Endodermal cell (in vitro differentiated cells): ENCODE measurements around the gene MPPE1. TPM values are rescaled to one million over a fixed set of nuclear protein-coding genes. Genes with fewer than 3 reads are reported as not detected.

Experiments
- DNase-seq: peaks from one replicate; pipeline ENCODE4 v3.0.0-alpha.2; 2017
- H3K27ac ChIP-seq: 2 replicates; pipeline ENCODE4 v1.5.1; 2013; ENCODE audit warnings: mild to moderate bottlenecking, low read depth, low read length, moderate library complexity
- H3K27me3 ChIP-seq: 2 replicates; pipeline ENCODE4 v1.6.1; 2013; ENCODE audit warnings: mild to moderate bottlenecking, low read length, moderate library complexity; ENCODE audit not compliant: insufficient read depth, control insufficient read depth, poor library complexity, severe bottlenecking
- H3K36me3 ChIP-seq: 2 replicates; pipeline ENCODE4 v1.7.0; 2013; ENCODE audit warnings: mild to moderate bottlenecking, low read length, moderate library complexity; ENCODE audit not compliant: control insufficient read depth, insufficient read depth
- H3K4me1 ChIP-seq: one replicate; pipeline ENCODE4 v1.7.0; 2013; ENCODE audit warnings: low read length; ENCODE audit not compliant: control insufficient read depth, insufficient read depth
- H3K4me3 ChIP-seq: 2 replicates; pipeline ENCODE4 v1.5.1; 2013; ENCODE audit warnings: mild to moderate bottlenecking, low read length, moderate library complexity
- H3K9ac ChIP-seq: 2 replicates; pipeline ENCODE4 v1.6.1; 2013; ENCODE audit warnings: mild to moderate bottlenecking, low read length, moderate library complexity; ENCODE audit not compliant: poor library complexity, severe bottlenecking; ENCODE audit errors: extremely low read depth
- H3K9me3 ChIP-seq: 2 replicates; pipeline ENCODE4 v1.6.1; 2013; ENCODE audit warnings: mild to moderate bottlenecking, low read length, moderate library complexity; ENCODE audit not compliant: control insufficient read depth
- H3K27ac Mint-ChIP-seq: 2 replicates; pipeline ENCODE4 v1.8.0; 2020; ENCODE audit warnings: mixed read lengths
- H3K27me3 Mint-ChIP-seq: 2 replicates; pipeline ENCODE4 v1.8.0; 2021; ENCODE audit warnings: mild to moderate bottlenecking, mixed read lengths; ENCODE audit not compliant: insufficient read depth
- H3K36me3 Mint-ChIP-seq: 2 replicates; pipeline ENCODE4 v1.8.0; 2020; ENCODE audit warnings: low read depth, mixed read lengths
- H3K4me1 Mint-ChIP-seq: 2 replicates; pipeline ENCODE4 v1.8.0; 2020; ENCODE audit warnings: mixed read lengths
- H3K4me3 Mint-ChIP-seq: 2 replicates; pipeline ENCODE4 v1.8.0; 2020; ENCODE audit warnings: mild to moderate bottlenecking, moderate library complexity, mixed read lengths
- H3K9me3 Mint-ChIP-seq: 2 replicates; pipeline ENCODE4 v1.8.0; 2020; ENCODE audit warnings: mild to moderate bottlenecking, mixed read lengths
- WGBS, 2 experiments: methylation state at CpG; one replicate each; pipeline versions ENCODE4 v1.1.5 to v1.1.7; 2013; ENCODE audit warnings: missing lambda C conversion rate in 2 of 2, mixed read lengths in 1 of 2; ENCODE audit not compliant: insufficient coverage in 1 of 2, insufficient read length in 1 of 2; 5-methylcytosine and 5-hydroxymethylcytosine counted together
- total RNA-seq, 2 donors: library from RNA; stranded (reverse); fragmentation: NEBNext Ultra II Directional in 1 of 2; extraction: Animal tissue kit (Norgen Biotek cat#: 25700) in 1 of 2; gene quantifications; 2 replicates in 1 of 2; 3 replicates in 1 of 2; pipeline ENCODE4 v1.2.1, GENCODE V29; 2021
- TF ChIP-seq, protein P1 (sequence below): fragments of 200-600 bp; sonication (generic); conservative IDR thresholded peaks from 2 replicates; pipeline ENCODE4 v1.5.0; 2021; ENCODE audit warnings: antibody characterized with exemption, mild to moderate bottlenecking

The MPPE1 gene
- total RNA-seq, 2 donors from 2014 or later = 27.3 to 33.5 TPM

DNA sequence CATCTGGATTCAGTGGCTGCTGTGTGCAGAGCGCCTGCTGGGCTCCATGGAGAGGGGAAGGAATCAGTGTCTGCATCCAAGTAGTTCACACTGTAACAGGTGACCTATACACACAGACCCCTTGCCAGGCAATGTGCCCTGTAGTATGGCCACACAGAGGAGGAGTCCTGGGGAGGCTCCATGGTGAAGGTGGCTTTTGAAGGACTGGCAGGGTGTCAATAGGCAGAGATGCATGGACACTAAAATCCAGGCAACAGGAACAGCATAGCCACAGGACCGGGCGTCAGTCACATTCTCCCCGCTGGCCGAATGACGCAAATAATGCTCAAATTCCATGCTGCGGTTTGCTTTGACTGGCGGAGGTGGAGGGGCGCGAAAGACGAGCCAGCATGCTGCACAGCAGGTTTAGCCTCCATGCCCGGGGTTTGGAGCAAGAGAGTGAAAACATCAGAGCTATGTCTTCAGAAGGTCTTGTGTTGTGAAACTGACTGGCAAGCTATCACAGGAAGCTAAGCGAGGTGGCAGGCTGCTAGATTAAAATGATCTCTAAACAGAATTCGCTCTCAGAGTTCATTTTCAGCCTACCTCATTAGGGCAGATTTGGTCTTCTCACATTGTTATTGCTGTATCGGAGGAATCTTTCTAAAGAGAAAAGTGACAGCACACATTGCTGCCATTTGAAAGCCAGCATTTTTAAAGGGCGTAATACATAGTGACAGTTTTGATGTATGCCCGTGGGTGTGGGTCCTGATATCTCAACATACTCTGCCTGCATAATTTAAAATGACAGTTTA is 58.1 kb downstream of the MPPE1 start:
- Mint-ChIP-seq H3K27ac (peak overlapping the region; percentile 100), H3K4me1 (peaks cover 21% of the 10 kb centered on the region), H3K9me3 (no peaks in the 10 kb centered on the region), H3K36me3 (peaks cover 2% of the 10 kb centered on the region), H3K4me3 (peak overlapping the region; percentile 97), H3K27me3 (no peaks in the 10 kb centered on the region)
- Histone ChIP-seq H3K4me3 (peak overlapping the region; percentile 95), H3K27ac (no peak overlapping the region), H3K36me3 (no peaks in the 10 kb centered on the region), H3K9ac (no peak overlapping the region), H3K4me1 (peaks cover 6% of the 10 kb centered on the region), H3K27me3 (no peaks in the 10 kb centered on the region), H3K9me3 (no peaks in the 10 kb centered on the region)
- WGBS, 2 experiments = 83 to 86% methylated on average over 15 to 17 of the region's 17 CpGs
- TF ChIP-seq, protein P1, sequence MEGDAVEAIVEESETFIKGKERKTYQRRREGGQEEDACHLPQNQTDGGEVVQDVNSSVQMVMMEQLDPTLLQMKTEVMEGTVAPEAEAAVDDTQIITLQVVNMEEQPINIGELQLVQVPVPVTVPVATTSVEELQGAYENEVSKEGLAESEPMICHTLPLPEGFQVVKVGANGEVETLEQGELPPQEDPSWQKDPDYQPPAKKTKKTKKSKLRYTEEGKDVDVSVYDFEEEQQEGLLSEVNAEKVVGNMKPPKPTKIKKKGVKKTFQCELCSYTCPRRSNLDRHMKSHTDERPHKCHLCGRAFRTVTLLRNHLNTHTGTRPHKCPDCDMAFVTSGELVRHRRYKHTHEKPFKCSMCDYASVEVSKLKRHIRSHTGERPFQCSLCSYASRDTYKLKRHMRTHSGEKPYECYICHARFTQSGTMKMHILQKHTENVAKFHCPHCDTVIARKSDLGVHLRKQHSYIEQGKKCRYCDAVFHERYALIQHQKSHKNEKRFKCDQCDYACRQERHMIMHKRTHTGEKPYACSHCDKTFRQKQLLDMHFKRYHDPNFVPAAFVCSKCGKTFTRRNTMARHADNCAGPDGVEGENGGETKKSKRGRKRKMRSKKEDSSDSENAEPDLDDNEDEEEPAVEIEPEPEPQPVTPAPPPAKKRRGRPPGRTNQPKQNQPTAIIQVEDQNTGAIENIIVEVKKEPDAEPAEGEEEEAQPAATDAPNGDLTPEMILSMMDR = no peak
- DNase-seq = peak; percentile 69

DNA sequence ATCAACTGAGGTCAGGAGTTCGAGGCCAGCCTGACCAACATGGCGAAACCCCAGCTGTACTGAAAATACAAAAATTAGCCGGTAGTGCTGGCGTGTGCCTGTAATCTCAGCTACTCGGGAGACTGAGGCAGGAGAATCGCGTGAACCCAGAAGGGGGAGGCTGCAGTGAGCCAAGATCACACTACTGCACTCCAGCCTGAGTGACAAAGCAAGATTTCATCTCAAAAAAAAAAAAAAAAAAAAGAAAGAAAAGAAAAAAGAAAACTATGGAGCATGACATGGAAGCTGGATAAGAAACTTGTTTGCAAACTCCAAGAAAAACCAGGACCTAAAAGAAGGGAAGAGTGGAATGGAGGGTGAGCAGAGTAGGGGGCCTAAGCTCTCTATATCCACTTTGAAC is 58.8 kb downstream of the MPPE1 start:
- TF ChIP-seq, protein P1 = no peak
- Mint-ChIP-seq H3K4me3 (no peak overlapping the region), H3K4me1 (peaks cover 21% of the 10 kb centered on the region), H3K27ac (peak overlapping the region; percentile 100), H3K27me3 (no peaks in the 10 kb centered on the region), H3K36me3 (no peaks in the 10 kb centered on the region), H3K9me3 (no peaks in the 10 kb centered on the region)
- Histone ChIP-seq H3K27me3 (no peaks in the 10 kb centered on the region), H3K4me3 (no peak overlapping the region), H3K27ac (no peak overlapping the region), H3K36me3 (no peaks in the 10 kb centered on the region), H3K9ac (no peak overlapping the region), H3K9me3 (no peaks in the 10 kb centered on the region), H3K4me1 (peaks cover 6% of the 10 kb centered on the region)
- peak; percentile 13 for DNase-seq
- WGBS, 2 experiments = 84 to 91% methylated on average over 7 of the region's 7 CpGs

DNA sequence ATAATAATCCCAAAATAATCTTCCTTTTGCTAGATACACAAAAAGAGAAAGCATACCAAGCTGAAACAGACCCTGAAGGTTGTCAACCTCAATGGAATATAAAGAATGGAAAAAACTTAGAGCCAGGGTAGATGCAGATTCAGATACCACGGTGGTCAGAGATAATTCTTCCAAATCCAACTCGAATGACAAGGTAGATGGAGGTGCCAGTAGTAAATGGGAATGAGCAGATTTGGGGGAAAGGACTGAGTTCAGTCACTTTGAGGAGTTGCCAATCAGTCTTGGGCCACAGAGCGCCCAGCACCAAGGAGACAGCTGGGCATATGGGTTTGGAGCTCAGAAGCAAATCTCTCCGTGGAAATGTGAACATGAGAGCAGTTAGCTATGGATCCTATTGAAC is 60.3 kb downstream of the MPPE1 start:
- WGBS, 2 experiments = 95 to 98% methylated on average over 4 of the region's 4 CpGs
- Histone ChIP-seq H3K36me3 (no peaks in the 10 kb centered on the region), H3K27me3 (no peaks in the 10 kb centered on the region), H3K9me3 (no peaks in the 10 kb centered on the region), H3K4me3 (no peak overlapping the region), H3K27ac (no peak overlapping the region), H3K4me1 (peaks cover 6% of the 10 kb centered on the region), H3K9ac (no peak overlapping the region)
- DNase-seq = no peak
- Mint-ChIP-seq H3K27me3 (no peaks in the 10 kb centered on the region), H3K9me3 (no peaks in the 10 kb centered on the region), H3K4me1 (peaks cover 21% of the 10 kb centered on the region), H3K36me3 (no peaks in the 10 kb centered on the region), H3K4me3 (no peak overlapping the region), H3K27ac (no peak overlapping the region)
- TF ChIP-seq, protein P1 = no peak
